HS-27A (cell line): ENCODE data around the gene POTEF.
"Not testable (repeated sequence)": the region's sequence is repeated elsewhere in the genome, so short reads cannot be mapped to it uniquely, and the experiment has no call there.

Source experiments
- DNase-seq: peaks from one replicate; pipeline ENCODE4 v3.0.0-alpha.2; 2012; ENCODE audit warnings: low read depth, missing footprints

The POTEF gene

DNA sequence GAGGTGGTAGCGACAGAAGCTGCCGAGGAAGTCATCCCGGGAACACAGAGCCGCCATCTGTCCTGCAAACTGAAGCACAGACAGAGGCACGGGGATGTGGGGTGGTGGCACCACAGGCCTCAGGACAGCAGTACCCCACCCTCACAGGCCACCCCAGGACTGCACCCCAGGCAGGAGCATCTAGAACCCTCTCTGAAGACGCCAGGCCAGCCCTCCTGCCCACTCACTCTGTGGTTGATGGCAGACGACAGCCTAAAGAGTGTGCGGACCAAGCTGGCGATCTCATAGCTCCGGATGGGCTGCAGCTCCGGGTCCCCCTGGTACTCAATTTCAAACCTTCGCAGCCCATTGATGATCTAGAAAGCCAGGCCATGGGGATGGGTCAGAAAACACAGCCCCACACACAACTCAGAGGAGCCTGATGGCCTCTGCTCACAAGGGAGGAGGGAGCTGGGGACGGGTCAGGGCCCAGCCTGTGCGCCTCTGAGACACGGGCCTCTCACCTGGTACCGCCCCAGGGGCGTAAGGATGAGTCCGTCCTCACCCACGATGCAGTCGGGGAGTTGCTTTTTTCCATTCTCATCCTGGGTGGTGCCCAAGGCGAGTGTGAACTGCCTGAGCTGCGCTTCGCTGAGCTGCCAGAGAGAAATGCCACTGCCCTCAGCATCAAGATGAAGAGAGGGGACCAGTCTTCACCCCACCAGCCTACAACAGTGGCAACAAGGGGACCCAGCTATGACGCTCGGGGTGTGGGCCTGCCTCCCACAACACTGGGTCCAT, 24.0 kb upstream of the POTEF start:
- DNase-seq = no peak

GRCh38 chr2:130152136-130152815, 23.3 kb upstream of the POTEF start:
- not testable (repeated sequence) for DNase-seq

- not testable (repeated sequence) for DNase-seq
Measured at GRCh38 chr2:130151145-130151512, 22.1 kb upstream of the POTEF start.

DNA sequence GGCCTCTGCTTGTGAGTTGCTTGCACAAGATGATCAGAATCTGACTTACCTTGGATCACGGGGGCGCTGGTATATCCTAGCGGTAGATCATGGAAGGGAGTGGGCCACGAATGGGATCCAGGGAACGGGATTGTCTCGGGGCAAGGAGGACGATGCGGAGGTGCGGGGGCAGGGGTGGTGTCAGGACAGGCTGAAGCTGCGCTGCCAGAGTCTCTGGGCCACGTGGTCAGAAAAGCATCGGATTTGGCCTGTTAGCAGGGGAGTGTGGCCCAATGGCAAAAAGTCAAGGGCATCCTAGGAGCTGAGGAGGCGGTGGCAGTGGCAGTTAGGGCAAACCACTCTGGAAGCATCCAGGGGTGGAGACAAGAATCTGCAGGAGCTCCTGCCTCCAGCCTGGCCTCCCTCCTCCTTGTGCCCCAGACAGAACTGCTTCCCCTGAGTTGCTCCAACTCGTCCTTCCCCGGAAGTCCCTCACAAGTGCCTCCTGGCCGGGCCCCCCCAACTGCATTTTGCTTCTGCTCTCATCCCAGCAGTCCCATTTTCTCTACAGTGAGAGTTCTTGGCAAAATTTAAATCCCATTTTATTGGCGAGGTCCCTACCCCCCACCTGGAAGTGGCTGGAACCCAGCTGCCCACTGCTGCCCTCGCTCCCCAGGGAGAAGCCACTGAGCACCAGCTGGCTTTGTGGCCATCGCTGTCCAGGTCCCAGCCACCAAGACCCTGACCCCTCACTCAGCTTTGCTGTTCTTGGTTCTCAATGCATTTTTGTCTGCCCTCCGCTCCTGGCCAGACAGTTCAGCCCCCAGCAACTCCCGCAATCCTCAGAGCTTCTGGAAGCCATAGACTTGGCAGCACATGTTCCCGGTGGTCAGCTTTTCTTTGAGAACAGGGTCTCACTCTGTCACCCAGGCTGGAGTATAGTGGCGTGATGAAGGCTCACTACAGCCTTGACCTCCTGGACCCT, 21.4 kb upstream of the POTEF start:
- DNase-seq = no peak

GRCh38 chr2:130148515-130148914, 19.5 kb upstream of the POTEF start:
- not testable (repeated sequence) for DNase-seq

DNA sequence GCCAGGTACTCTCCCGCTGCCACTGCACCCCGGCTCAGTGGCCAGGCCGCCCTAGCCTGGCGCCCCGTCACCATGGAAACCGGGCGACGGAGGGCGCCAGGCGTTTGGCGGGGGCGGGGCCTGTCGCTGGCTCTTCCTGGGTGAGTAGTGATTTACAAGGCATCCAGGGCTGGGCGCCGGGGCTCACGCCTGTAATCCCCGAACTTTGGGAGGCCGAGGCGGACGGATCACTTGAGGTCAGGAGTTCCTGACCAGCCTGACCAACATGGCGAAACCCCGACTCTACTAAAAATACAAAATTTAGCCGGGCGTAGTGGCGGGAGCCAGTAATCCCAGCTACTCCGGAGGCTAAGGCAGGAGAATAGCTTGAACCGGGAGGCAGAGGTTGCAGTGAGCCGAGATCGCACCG, 16.0 kb upstream of the POTEF start, which contains the start of gene CCDC74B:
TSS of gene CCDC74B (minus strand) at position 107 of the 409 bp plus-strand sequence. CDS start 116 bp downstream, outside the sequence.
- DNase-seq = peak; percentile 5

GRCh38 chr2:130143266-130144039, 14.4 kb upstream of the POTEF start:
- DNase-seq = not testable (repeated sequence)

DNA sequence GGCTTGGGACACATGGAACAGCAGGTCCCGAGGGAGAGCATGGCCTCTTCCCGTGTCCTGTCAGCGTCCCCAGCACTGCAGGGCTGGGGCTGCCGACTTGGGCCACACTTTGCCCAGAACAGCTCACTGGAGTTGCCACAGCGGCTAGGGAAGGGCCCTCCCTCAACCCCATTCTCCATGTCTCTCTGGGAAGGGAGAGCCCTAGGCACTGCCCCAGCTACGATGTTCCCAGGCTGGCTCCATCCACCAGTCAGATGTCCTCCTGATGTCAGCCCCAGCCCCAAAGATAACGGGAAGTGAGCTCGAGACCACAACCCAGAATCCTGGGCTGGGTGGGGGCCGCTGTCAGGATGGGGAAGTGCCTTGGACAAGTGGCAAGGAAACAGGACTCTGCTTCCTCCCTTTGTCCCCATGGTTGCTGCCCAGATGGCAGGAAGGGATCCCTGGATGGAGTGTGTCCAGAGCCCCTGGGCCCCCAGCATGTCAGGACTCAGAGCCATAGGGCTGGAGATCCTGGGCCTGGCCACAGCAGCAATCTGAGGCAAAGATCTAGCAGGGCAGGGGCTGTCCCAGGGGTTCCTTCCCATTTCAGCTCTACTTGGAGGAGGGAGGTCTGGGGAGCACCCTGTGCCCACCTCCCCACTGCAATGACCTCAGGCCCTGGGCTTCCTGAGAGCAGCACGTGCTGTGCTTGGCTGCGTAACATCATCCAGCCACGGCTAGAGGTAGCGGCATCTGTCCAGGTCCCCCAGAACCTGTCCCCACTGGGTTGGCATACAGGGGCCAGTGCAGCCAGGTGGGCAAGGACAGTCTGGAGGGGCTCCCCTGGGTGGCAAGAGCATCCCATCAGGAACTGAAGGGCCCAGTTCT, 13.6 kb upstream of the POTEF start:
- DNase-seq = not testable (repeated sequence)

DNA sequence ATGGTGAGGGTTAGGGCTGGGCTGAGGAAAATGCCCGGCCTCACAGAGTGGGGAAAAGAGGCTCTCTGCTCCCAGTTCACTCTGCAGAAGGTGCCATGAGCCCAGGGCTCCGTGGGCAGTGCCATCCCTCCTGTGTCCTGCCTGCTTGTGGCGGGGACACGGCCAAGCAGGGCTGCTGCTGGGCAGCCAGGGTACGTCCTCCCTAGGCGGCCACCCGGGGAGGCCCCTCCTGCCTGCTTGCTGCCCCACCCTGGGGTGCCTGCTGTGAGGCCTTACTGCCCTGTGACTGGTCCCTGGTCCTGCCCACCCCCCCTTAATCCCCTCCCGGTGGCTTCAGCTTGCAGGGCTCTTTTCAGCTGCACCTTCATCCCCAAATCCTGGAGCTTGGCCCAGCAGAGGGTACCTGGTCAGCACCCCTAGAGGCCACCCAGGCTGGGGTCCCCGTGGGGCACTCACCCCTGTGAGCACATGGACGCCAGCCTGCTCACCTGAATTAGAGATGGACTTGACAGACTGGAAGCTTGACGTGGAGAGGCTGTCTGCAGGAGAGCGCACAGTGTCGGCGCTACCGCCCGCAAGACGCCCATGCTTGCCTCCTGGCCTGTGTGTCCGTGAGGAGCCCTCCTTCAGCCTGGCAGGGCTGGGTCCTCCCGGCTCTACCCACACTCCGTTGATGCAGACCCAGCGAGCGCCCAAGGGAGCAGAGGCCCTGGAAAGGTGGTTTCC, 12.8 kb upstream of the POTEF start:
- not testable (repeated sequence) for DNase-seq

- DNase-seq = not testable (repeated sequence)
Measured at GRCh38 chr2:130141002-130141401, 12.0 kb upstream of the POTEF start.

GRCh38 chr2:130140516-130140915, 11.5 kb upstream of the POTEF start:
- DNase-seq = not testable (repeated sequence)

GRCh38 chr2:130139331-130140280, 10.6 kb upstream of the POTEF start:
- DNase-seq = not testable (repeated sequence)

GRCh38 chr2:130138841-130139251, 9.8 kb upstream of the POTEF start:
- DNase-seq = not testable (repeated sequence)

DNA sequence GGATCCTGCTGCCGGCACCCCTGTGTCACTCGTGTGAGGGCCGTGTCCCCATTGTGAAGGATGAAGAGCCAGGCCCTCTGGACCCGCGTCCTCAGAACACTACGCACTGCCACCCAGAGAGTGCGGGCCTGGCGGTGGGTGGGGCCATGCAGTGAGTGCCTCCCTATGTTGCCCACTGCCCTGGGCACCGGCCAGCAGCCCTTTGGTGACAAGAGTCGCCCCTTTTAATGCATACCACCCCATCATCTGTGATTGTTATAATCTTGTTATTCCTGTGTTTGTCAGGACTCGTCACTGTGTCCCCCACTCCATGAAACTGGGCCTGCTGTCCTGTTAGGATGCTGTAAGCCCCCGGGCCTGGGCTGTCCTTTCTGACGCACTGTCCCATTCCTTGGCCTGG, 9.3 kb upstream of the POTEF start:
- DNase-seq = not testable (repeated sequence)

DNA sequence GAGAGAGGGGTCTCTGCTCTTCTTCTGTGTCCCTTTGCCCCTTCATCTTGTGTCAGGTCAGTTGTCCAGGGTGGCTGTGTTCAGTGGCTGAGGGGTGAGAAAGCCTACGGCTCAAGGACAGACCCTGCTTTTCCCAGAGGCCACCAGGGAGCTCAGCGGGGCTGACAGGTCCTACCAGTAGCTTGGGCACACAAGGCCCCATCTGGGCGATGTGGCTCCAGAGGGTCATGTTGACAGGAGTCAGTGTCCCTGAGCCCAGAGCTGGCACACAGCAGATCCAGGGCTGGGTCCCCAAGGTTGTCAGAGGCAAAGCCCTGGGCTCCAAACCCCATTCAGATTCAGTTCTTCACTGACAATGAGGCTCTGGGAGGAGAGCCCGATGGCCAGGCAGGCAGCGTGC, 8.1 kb upstream of the POTEF start:
- not testable (repeated sequence) for DNase-seq

GRCh38 chr2:130136546-130136945, 7.5 kb upstream of the POTEF start:
- not testable (repeated sequence) for DNase-seq

DNA sequence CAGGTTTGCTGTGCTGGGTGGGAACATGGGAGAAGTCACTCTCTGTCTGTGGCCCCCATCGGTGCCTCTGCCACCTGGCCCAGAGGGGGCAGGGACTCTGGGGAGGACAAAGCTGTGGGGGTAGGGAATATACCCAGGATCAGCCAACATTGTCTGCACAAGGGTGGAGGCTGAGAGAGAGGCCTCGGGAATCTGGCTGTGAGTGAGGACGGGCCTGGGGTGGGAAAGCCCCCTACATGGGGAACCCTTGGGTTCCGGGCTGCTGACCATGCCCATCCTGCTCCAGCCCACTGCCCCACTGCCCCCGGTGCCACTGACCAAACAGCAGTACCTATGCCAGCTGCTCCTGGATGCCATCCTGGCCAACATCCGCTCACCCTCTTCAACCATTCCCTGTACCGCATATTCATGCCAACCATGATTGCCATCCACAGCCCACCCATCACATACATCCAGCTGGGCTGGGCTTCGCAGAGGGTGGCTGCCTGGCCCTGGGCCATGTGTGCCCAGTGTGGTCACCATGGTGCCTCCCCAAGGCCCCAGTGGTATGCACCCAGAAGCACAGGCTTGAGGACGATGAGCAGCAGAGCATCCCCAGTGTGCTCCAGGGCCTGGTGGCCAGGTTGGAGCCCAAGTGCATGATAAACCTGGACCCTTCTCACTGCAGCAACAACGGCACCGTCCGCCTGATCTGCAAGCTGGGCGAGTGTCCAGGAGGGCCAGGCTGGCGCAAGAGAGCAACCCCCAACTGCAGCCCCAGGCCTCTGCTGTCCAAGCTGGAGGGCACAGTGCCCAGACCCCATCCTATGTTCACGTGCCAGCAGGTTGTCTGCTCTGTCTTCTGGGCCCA, 6.9 kb upstream of the POTEF start:
- DNase-seq = no peak
